Central memory CD8-positive, alpha-beta T cell (primary cell): ENCODE data around the gene NAB1.

Source experiments
- ATAC-seq: fragments of 150-1000 bp; cut with Tn5 transposase; replicated peaks from 2 replicates; pipeline ENCODE4 v1.10.0; 2022; ENCODE audit warnings: mild to moderate bottlenecking, moderate FRiP score, moderate number of reproducible peaks; ENCODE audit not compliant: poor library complexity, severe bottlenecking; ENCODE audit errors: extremely low read depth
- DNase-seq, 2 donors: peaks; one replicate each; pipeline ENCODE4 v3.0.0; 2021; ENCODE audit warnings: low spot score in 2 of 2
- H3K27ac Mint-ChIP-seq: one replicate; pipeline ENCODE4 v1.8.0; 2022; ENCODE audit warnings: low read depth, mild to moderate bottlenecking, moderate library complexity, mixed read lengths
- H3K27me3 Mint-ChIP-seq: one replicate; pipeline ENCODE4 v1.8.0; 2022; ENCODE audit warnings: mixed read lengths
- H3K36me3 Mint-ChIP-seq: one replicate; pipeline ENCODE4 v1.8.0; 2022; ENCODE audit warnings: mild to moderate bottlenecking, moderate library complexity, mixed read lengths; ENCODE audit not compliant: insufficient read depth
- H3K4me1 Mint-ChIP-seq: one replicate; pipeline ENCODE4 v1.8.0; 2022; ENCODE audit warnings: mixed read lengths
- H3K4me3 Mint-ChIP-seq: one replicate; pipeline ENCODE4 v1.8.0; 2022; ENCODE audit warnings: mild to moderate bottlenecking, moderate library complexity, mixed read lengths
- H3K9me3 Mint-ChIP-seq: one replicate; pipeline ENCODE4 v1.8.0; 2022; ENCODE audit warnings: mixed read lengths

NAB1 gene

DNA sequence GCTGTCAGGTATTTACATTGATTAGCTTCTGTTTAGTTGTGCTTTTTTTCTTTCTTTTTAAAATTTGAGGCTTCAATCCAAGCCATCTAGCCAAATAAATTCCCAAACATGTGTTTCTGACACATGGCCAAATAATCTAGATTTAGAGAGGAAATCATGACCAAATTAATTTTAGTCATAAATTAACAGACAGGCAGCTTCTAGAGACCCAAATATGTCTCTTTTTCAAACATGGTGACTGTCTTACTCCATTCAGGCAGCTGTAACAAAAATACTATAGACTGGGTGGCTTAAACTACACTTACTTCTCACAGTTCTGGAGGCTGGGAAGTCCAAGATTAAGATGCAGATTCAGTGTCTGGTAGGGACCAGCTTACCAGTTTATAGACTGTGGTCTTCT, 23.2 kb upstream of the NAB1 start:
- DNase-seq, result no peak
- peaks cover 21% of the 10 kb centered on the region for H3K4me1 Mint-ChIP-seq
- no peaks in the 10 kb centered on the region for H3K36me3 Mint-ChIP-seq

DNA sequence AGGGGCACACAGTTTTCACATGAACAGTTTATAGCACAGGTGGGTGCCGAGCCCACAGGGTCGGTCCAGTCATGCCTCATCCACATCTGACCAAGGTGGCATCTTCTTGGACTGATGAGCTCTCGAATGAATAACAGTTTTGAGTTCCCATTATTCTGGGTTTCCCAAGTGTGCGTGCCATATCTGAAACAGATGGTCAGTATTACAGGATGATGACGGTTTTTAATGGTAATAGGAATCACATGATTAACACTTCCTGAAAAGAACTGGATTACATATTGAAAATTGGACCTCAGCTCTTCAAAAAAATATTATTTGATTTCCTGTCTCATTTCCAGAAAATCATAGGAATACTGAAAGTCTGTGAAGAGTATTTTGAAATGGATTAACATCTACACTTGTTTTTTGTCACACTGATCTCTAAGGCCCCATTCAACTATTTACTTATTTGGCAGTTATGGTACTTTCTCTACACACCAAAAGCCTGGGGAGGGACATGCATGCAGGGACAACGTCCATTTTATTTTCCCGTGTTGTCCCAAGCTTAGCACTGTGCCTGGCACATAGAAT, 22.2 kb upstream of the NAB1 start:
- peaks cover 13% of the 10 kb centered on the region for H3K27me3 Mint-ChIP-seq
- no peak overlapping the region for H3K27ac Mint-ChIP-seq
- DNase-seq (no peak), ATAC-seq (no peak)
- H3K9me3 Mint-ChIP-seq, result no peaks in the 10 kb centered on the region
- H3K4me1 Mint-ChIP-seq, result peaks cover 21% of the 10 kb centered on the region
- no peaks in the 10 kb centered on the region for H3K36me3 Mint-ChIP-seq
- no peak overlapping the region for H3K4me3 Mint-ChIP-seq

More for the DNA sequence above, 23.2 kb upstream of the NAB1 start:
- peaks cover 13% of the 10 kb centered on the region for H3K27me3 Mint-ChIP-seq
- H3K4me3 Mint-ChIP-seq, result no peak overlapping the region
- no peak for ATAC-seq
- H3K27ac Mint-ChIP-seq, result no peak overlapping the region
- H3K9me3 Mint-ChIP-seq, result no peaks in the 10 kb centered on the region

GRCh38 chr2:190627448-190628412, 21.2 kb upstream of the NAB1 start:
- H3K9me3 Mint-ChIP-seq, result no peaks in the 10 kb centered on the region
- no peak for DNase-seq

DNA sequence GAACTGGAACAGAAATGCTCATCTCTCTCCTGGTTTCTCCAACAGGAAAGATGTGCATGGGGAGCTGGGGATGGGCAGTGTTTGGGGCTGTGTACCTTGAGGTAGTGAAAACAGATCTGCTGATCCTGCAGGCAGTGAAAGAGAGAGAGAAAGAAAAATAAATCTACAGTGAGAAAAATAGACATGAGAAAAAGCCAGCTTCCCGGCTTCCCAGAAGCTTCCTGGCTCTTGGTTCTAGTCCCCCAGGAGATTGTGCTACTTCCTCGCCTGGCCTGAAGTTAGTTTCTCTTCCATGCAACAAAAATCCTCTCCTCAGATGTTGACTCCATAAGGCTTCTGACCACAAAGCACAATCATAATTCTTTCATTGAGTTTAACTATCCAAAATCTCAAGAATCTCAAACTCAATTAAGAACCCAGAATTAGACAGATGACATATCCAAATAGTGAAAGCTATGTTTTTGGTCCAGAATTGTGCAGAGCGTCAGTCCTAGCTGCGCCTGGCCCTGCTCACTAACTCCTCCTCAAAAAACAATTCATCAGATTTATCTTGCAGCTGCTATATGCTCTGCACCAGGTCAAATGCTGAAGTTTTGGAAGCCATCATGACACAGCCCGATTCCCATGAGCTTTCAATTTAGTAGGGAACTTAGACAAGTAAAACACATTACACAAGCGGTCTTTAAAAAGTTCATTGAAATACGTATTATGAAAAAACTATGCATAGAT, 20.1 kb upstream of the NAB1 start:
- Mint-ChIP-seq H3K4me3 (no peak overlapping the region), H3K36me3 (no peaks in the 10 kb centered on the region), H3K27me3 (peaks cover 13% of the 10 kb centered on the region), H3K4me1 (peaks cover 16% of the 10 kb centered on the region), H3K9me3 (no peaks in the 10 kb centered on the region), H3K27ac (no peak overlapping the region)
- ATAC-seq (no peak), DNase-seq (no peak)

More at GRCh38 chr2:190627448-190628412, 21.2 kb upstream of the NAB1 start:
- Mint-ChIP-seq H3K36me3 (no peaks in the 10 kb centered on the region), H3K27me3 (peaks cover 13% of the 10 kb centered on the region), H3K27ac (peak overlapping the region; percentile 22), H3K4me3 (peak overlapping the region; percentile 80), H3K4me1 (peaks cover 21% of the 10 kb centered on the region)
- peak; percentile 74 for ATAC-seq

GRCh38 chr2:190634381-190634780, 14.5 kb upstream of the NAB1 start:
- Mint-ChIP-seq H3K36me3 (peaks cover 3% of the 10 kb centered on the region), H3K27ac (peak overlapping the region; percentile 50), H3K4me3 (no peak overlapping the region), H3K27me3 (no peaks in the 10 kb centered on the region), H3K4me1 (no peaks in the 10 kb centered on the region), H3K9me3 (no peaks in the 10 kb centered on the region)
- DNase-seq, result no peak
- no peak for ATAC-seq

DNA sequence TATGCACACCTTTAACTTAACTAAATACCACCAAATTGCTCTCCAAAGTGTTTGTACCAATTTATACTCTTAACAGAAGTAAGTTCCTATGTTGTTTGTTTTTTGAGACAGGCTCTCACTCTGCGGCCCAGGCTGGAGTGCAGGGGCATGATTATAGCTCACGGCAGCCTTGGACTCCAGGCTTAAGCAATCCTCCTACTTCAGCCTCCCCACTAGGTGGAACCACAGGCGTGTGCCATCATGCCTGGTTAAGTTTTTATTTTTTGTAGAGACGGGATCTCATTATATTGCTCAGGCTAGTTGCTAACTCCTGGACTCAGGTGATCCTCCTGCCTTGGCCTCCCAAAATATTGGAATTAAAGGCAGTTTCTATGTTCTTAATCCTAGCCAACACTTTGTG, 13.1 kb upstream of the NAB1 start:
- H3K27me3 Mint-ChIP-seq, result no peaks in the 10 kb centered on the region
- no peak overlapping the region for H3K4me3 Mint-ChIP-seq
- no peaks in the 10 kb centered on the region for H3K4me1 Mint-ChIP-seq
- DNase-seq (no peak), ATAC-seq (no peak)
- H3K9me3 Mint-ChIP-seq, result no peaks in the 10 kb centered on the region
- H3K36me3 Mint-ChIP-seq, result peaks cover 3% of the 10 kb centered on the region
- H3K27ac Mint-ChIP-seq, result no peak overlapping the region

GRCh38 chr2:190636361-190636760, 12.5 kb upstream of the NAB1 start:
- Mint-ChIP-seq H3K27ac (no peak overlapping the region), H3K4me3 (no peak overlapping the region), H3K9me3 (no peaks in the 10 kb centered on the region), H3K27me3 (no peaks in the 10 kb centered on the region), H3K36me3 (peaks cover 3% of the 10 kb centered on the region), H3K4me1 (no peaks in the 10 kb centered on the region)
- DNase-seq, result no peak
- ATAC-seq, result no peak

DNA sequence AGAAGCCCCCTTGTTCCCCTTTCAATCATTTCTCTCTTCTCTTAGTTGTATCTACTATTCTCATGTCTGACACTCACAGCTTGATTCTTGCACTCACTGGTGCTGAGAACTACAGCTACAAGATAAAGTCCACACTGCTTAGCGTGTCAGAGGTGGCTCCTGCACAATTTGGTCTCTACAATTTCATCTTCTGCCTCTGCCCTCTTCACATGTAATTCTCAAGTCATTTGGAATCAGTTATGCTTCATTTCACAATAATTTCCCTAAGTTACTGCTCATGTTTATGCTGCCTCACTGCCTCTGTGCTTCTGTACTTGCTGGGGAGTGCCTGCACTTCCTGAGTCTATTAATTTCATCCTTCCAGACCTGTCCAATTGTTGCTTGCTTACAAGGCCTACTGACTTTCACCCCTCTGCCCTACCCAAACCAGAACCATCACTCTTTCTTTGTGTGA, 11.6 kb upstream of the NAB1 start:
- ATAC-seq (no peak), DNase-seq (no peak)
- Mint-ChIP-seq H3K27me3 (no peaks in the 10 kb centered on the region), H3K4me3 (no peak overlapping the region), H3K27ac (no peak overlapping the region), H3K36me3 (peaks cover 3% of the 10 kb centered on the region), H3K4me1 (no peaks in the 10 kb centered on the region), H3K9me3 (no peaks in the 10 kb centered on the region)

GRCh38 chr2:190637903-190638618, 10.8 kb upstream of the NAB1 start:
- Mint-ChIP-seq H3K9me3 (no peaks in the 10 kb centered on the region), H3K4me1 (no peaks in the 10 kb centered on the region), H3K27ac (no peak overlapping the region), H3K27me3 (no peaks in the 10 kb centered on the region), H3K4me3 (no peak overlapping the region), H3K36me3 (peaks cover 3% of the 10 kb centered on the region)
- ATAC-seq (no peak), DNase-seq (no peak)

GRCh38 chr2:190640117-190640516, 8.8 kb upstream of the NAB1 start:
- no peak overlapping the region for H3K4me3 Mint-ChIP-seq
- no peaks in the 10 kb centered on the region for H3K9me3 Mint-ChIP-seq
- H3K4me1 Mint-ChIP-seq, result no peaks in the 10 kb centered on the region
- ATAC-seq (no peak), DNase-seq (no peak)
- no peaks in the 10 kb centered on the region for H3K27me3 Mint-ChIP-seq
- H3K36me3 Mint-ChIP-seq, result peaks cover 3% of the 10 kb centered on the region
- H3K27ac Mint-ChIP-seq, result no peak overlapping the region

DNA sequence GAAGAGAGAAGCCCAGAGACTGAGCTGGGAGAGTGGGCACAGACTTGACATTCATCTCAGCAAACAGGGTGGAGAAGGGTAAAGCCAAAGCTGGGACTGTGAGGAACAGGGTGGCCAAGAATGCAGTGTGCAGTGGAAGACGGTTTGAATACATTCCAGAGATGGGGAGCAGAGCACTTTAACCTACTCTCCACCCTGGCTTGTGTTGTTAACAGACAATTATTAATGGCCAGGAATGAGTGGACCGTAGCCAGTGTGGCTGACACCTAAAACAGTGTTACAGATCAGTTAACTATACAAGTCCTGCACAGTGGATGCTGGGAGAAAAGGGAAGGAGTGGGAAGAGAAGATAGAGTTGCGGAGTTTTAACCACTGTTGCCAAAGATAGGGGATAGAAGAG, 7.4 kb upstream of the NAB1 start:
- ATAC-seq, result no peak

More for the DNA sequence above, 7.4 kb upstream of the NAB1 start:
- no peaks in the 10 kb centered on the region for H3K9me3 Mint-ChIP-seq
- peaks cover 7% of the 10 kb centered on the region for H3K4me1 Mint-ChIP-seq
- DNase-seq, result no peak
- H3K4me3 Mint-ChIP-seq, result no peak overlapping the region
- H3K27ac Mint-ChIP-seq, result no peak overlapping the region
- H3K27me3 Mint-ChIP-seq, result no peaks in the 10 kb centered on the region
- peaks cover 3% of the 10 kb centered on the region for H3K36me3 Mint-ChIP-seq
